Glutamatergic neuron (in vitro differentiated cells): ENCODE measurements around the gene RAB8A. TPM values are rescaled to one million over a fixed set of nuclear protein-coding genes. Genes with fewer than 3 reads are reported as not detected.
"Not testable (repeated sequence)": the region's sequence is repeated elsewhere in the genome, so short reads cannot be mapped to it uniquely, and the experiment has no call there.

ENCODE experiments used
- DNase-seq: peaks from one replicate; pipeline ENCODE4 v3.0.0; 2022
- H3K27ac Mint-ChIP-seq: one replicate; pipeline ENCODE4 v1.8.0; 2020; ENCODE audit warnings: mild to moderate bottlenecking, mixed read lengths, inconsistent platforms; ENCODE audit not compliant: unreplicated experiment
- H3K27me3 Mint-ChIP-seq: one replicate; pipeline ENCODE4 v1.8.0; 2020; ENCODE audit warnings: mild to moderate bottlenecking, moderate library complexity, mixed read lengths, inconsistent platforms; ENCODE audit not compliant: unreplicated experiment
- H3K36me3 Mint-ChIP-seq: one replicate; pipeline ENCODE4 v1.8.0; 2020; ENCODE audit warnings: mild to moderate bottlenecking, mixed read lengths, inconsistent platforms; ENCODE audit not compliant: unreplicated experiment
- H3K4me1 Mint-ChIP-seq: one replicate; pipeline ENCODE4 v1.8.0; 2020; ENCODE audit warnings: mild to moderate bottlenecking, low read depth, mixed read lengths, inconsistent platforms; ENCODE audit not compliant: unreplicated experiment
- H3K4me3 Mint-ChIP-seq: one replicate; pipeline ENCODE4 v1.8.0; 2020; ENCODE audit warnings: mild to moderate bottlenecking, mixed read lengths, inconsistent platforms; ENCODE audit not compliant: unreplicated experiment
- H3K9me3 Mint-ChIP-seq: one replicate; pipeline ENCODE4 v1.8.0; 2020; ENCODE audit warnings: mild to moderate bottlenecking, moderate library complexity, mixed read lengths, inconsistent platforms; ENCODE audit not compliant: unreplicated experiment
- CTCF ChIP-seq: fragments of 200-600 bp; sonication (generic); IDR thresholded peaks from one replicate; pipeline ENCODE4 v1.5.0; 2021; ENCODE audit not compliant: partially characterized antibody, unreplicated experiment
- total RNA-seq: library from RNA; stranded (reverse); fragmentation: NEBNext Ultra II Directional; extraction: Animal tissue kit (Norgen Biotek cat#: 25700); gene quantifications from one replicate; pipeline ENCODE4 v1.2.1, GENCODE V29; 2021; ENCODE audit not compliant: unreplicated experiment

The RAB8A gene
- total RNA-seq, 1 donor from 2014 or later, result 58.9 TPM

GRCh38 chr19:16095071-16095571, 16.6 kb upstream of the RAB8A start:
- Mint-ChIP-seq H3K27ac (peak overlapping the region; percentile 90), H3K4me3 (peak overlapping the region; percentile 71), H3K36me3 (peaks cover 5% of the 10 kb centered on the region), H3K9me3 (peaks cover 6% of the 10 kb centered on the region), H3K4me1 (peaks cover 10% of the 10 kb centered on the region), H3K27me3 (peaks cover 19% of the 10 kb centered on the region)
- no peak for TF ChIP-seq CTCF
- DNase-seq, result peak; percentile 64

GRCh38 chr19:16096280-16096855, 15.3 kb upstream of the RAB8A start:
- Mint-ChIP-seq H3K9me3 (peaks cover 6% of the 10 kb centered on the region), H3K27ac (peak overlapping the region; percentile 22), H3K4me1 (peaks cover 10% of the 10 kb centered on the region), H3K4me3 (no peak overlapping the region), H3K27me3 (peaks cover 17% of the 10 kb centered on the region), H3K36me3 (peaks cover 9% of the 10 kb centered on the region)
- DNase-seq, result no peak
- TF ChIP-seq CTCF, result no peak

- no peak for DNase-seq
- no peak for TF ChIP-seq CTCF
- peaks cover 5% of the 10 kb centered on the region for H3K9me3 Mint-ChIP-seq
- peaks cover 10% of the 10 kb centered on the region for H3K4me1 Mint-ChIP-seq
- no peak overlapping the region for H3K27ac Mint-ChIP-seq
- peaks cover 9% of the 10 kb centered on the region for H3K36me3 Mint-ChIP-seq
- peaks cover 13% of the 10 kb centered on the region for H3K27me3 Mint-ChIP-seq
- H3K4me3 Mint-ChIP-seq, result no peak overlapping the region
Measured at GRCh38 chr19:16098416-16098768, 13.3 kb upstream of the RAB8A start.

- Mint-ChIP-seq H3K27me3 (peaks cover 10% of the 10 kb centered on the region), H3K9me3 (peaks cover 5% of the 10 kb centered on the region), H3K4me3 (no peak overlapping the region), H3K4me1 (peaks cover 7% of the 10 kb centered on the region), H3K27ac (no peak overlapping the region), H3K36me3 (peaks cover 9% of the 10 kb centered on the region)
- no peak for TF ChIP-seq CTCF
- DNase-seq, result no peak
Measured at GRCh38 chr19:16098821-16099220, 12.9 kb upstream of the RAB8A start.

- not testable (repeated sequence) for H3K9me3 Mint-ChIP-seq, H3K27me3 Mint-ChIP-seq, H3K36me3 Mint-ChIP-seq, DNase-seq, H3K4me3 Mint-ChIP-seq, H3K4me1 Mint-ChIP-seq
- H3K27ac Mint-ChIP-seq, result peak overlapping the region; percentile 57
Measured at GRCh38 chr19:16099314-16099965, 12.2 kb upstream of the RAB8A start.
